Measurements from ENCODE around the gene CDON. TPM values are rescaled to one million over a fixed set of nuclear protein-coding genes. Genes with fewer than 3 reads are reported as not detected.

The CDON gene
- total RNA-seq, 1 experiment from 2014 or later = 17.1 TPM

GRCh38 chr11:126100716-126101115 lies 38.0 kb upstream of the CDON start:
- in situ Hi-C loops (cut with HindIII; ENCODE audit: low pct_unique_long_range_greater_than_20kb, low sequenced_read_pairs) = no loop called here
- ATAC-seq = no peak
- Histone ChIP-seq H3K36me3 (ENCODE audit: control insufficient read depth, insufficient read depth, low read length) (no peaks in the 10 kb centered on the region), H3K9me3 (ENCODE audit: control insufficient read depth, insufficient read depth, low read depth, low read length) (no peaks in the 10 kb centered on the region), H3K27me3 (ENCODE audit: control insufficient read depth, insufficient read depth, low read length) (no peaks in the 10 kb centered on the region), H3K4me1 (ENCODE audit: control insufficient read depth, insufficient read depth, low read length) (no peaks in the 10 kb centered on the region; the same call in 1 of the 2 replicates), H3K27ac (ENCODE audit: low read length) (no peak overlapping the region), H3K4me3 (ENCODE audit: low read depth in 2 of 2, low read length in 2 of 2) (no peak overlapping the region)
- TF ChIP-seq POLR2AphosphoS5 (IDR thresholded peaks at IDR 0.05; ENCODE audit: low read depth, low read length) (no peak), REST (IDR thresholded peaks at IDR 0.05; ENCODE audit: insufficient read depth in 1 of 2, low read depth in 2 of 2, low read length in 1 of 2) (no peak), CTCF (IDR thresholded peaks at IDR 0.05) (no peak), TCF7L2 (IDR thresholded peaks at IDR 0.05; ENCODE audit: low read depth, low read length) (no peak), SIN3A (IDR thresholded peaks at IDR 0.05; ENCODE audit: borderline replicate concordance, insufficient read depth, low read depth, low read length) (no peak)
- DNase-seq (ENCODE audit: low read depth, low spot score) = no peak
- intact Hi-C loops (cut with micrococcal nuclease; ENCODE audit: unreplicated experiment) = no loop called here
- no TSS peak for BruUV-seq (replicated peaks)
- ChIA-PET POLR2A (interaction anchor here (0.5 kb wide), 1 partner anchor 9 kb away, joined by 4 read pairs; no protein-coding TSS in a partner anchor), CTCF (no interaction called here)

- Histone ChIP-seq H3K4me1 (ENCODE audit: control insufficient read depth, insufficient read depth, low read length) (no peaks in the 10 kb centered on the region; the same call in 1 of the 2 replicates), H3K9me3 (ENCODE audit: control insufficient read depth, insufficient read depth, low read depth, low read length) (no peaks in the 10 kb centered on the region), H3K36me3 (ENCODE audit: control insufficient read depth, insufficient read depth, low read length) (no peaks in the 10 kb centered on the region), H3K27me3 (ENCODE audit: control insufficient read depth, insufficient read depth, low read length) (no peaks in the 10 kb centered on the region), H3K4me3 (ENCODE audit: low read depth in 2 of 2, low read length in 2 of 2) (no peak overlapping the region), H3K27ac (ENCODE audit: low read length) (no peak overlapping the region)
- no TSS peak for BruUV-seq (replicated peaks)
- in situ Hi-C loops (cut with HindIII; ENCODE audit: low pct_unique_long_range_greater_than_20kb, low sequenced_read_pairs) (loop anchor here (25.0 kb wide), 1 partner anchor 186 kb away; the partner anchor contains the start of genes DDX25 and PUS3), intact Hi-C loops (cut with micrococcal nuclease; ENCODE audit: unreplicated experiment) (no loop called here)
- TF ChIP-seq CTCF (IDR thresholded peaks at IDR 0.05) (no peak), POLR2AphosphoS5 (IDR thresholded peaks at IDR 0.05; ENCODE audit: low read depth, low read length) (no peak), TCF7L2 (IDR thresholded peaks at IDR 0.05; ENCODE audit: low read depth, low read length) (no peak), SIN3A (IDR thresholded peaks at IDR 0.05; ENCODE audit: borderline replicate concordance, insufficient read depth, low read depth, low read length) (no peak), REST (IDR thresholded peaks at IDR 0.05; ENCODE audit: insufficient read depth in 1 of 2, low read depth in 2 of 2, low read length in 1 of 2) (no peak)
- ChIA-PET CTCF (no interaction called here), POLR2A (interaction anchor here (0.5 kb wide), 1 partner anchor 21 kb away, joined by 3 read pairs; no protein-coding TSS in a partner anchor)
- no peak for DNase-seq (ENCODE audit: low read depth, low spot score)
- no peak for ATAC-seq
These were observed 35.6 kb upstream of the CDON start for GRCh38 chr11:126098204-126098769.

Data from Panc1 (cell line).